Neural progenitor cell (in vitro differentiated cells): ENCODE measurements around the gene HDGFL2. TPM values are rescaled to one million over a fixed set of nuclear protein-coding genes. Genes with fewer than 3 reads are reported as not detected.

Source experiments
- DNase-seq: peaks from one replicate; pipeline ENCODE4 v3.0.0-alpha.2; 2016; ENCODE audit warnings: low spot score
- H2AFZ ChIP-seq: fragments of 200-600 bp; sonication (generic); replicated peaks from 2 replicates; pipeline ENCODE4 v1.6.1; 2016; ENCODE audit warnings: antibody characterized with exemption
- H3F3A ChIP-seq: fragments of 200-600 bp; sonication (generic); 2 replicates; pipeline ENCODE4 v1.6.1; 2016; ENCODE audit warnings: antibody characterized with exemption, low read depth
- H3K27ac ChIP-seq: fragments of 200-600 bp; sonication (generic); 2 replicates; pipeline ENCODE4 v1.5.1; 2016; ENCODE audit warnings: mild to moderate bottlenecking
- H3K27me3 ChIP-seq: fragments of 200-600 bp; sonication (generic); 2 replicates; pipeline ENCODE4 v1.6.1; 2016; ENCODE audit warnings: mild to moderate bottlenecking, moderate library complexity
- H3K36me3 ChIP-seq: fragments of 200-600 bp; sonication (generic); 2 replicates; pipeline ENCODE4 v1.5.1; 2016
- H3K4me1 ChIP-seq: fragments of 200-600 bp; sonication (generic); 2 replicates; pipeline ENCODE4 v1.6.1; 2016; ENCODE audit warnings: mixed run types
- H3K4me2 ChIP-seq: fragments of 200-600 bp; sonication (generic); 2 replicates; pipeline ENCODE4 v1.6.1; 2016
- H3K4me3 ChIP-seq: fragments of 200-600 bp; sonication (generic); 2 replicates; pipeline ENCODE4 v1.5.1; 2016
- H3K79me2 ChIP-seq: fragments of 200-600 bp; sonication (generic); 2 replicates; pipeline ENCODE4 v1.6.1; 2016; ENCODE audit warnings: low read depth
- H3K9ac ChIP-seq: fragments of 200-600 bp; sonication (generic); 2 replicates; pipeline ENCODE4 v1.6.1; 2016
- H3K9me3 ChIP-seq: fragments of 200-600 bp; sonication (generic); 2 replicates; pipeline ENCODE4 v1.5.1; 2016; ENCODE audit warnings: low read depth
- H4K20me1 ChIP-seq: fragments of 200-600 bp; sonication (generic); 2 replicates; pipeline ENCODE4 v1.6.1; 2016; ENCODE audit warnings: low read depth
- H3K27ac Mint-ChIP-seq: 3 replicates; pipeline ENCODE4 v1.8.0; 2021; ENCODE audit warnings: mixed read lengths
- H3K27me3 Mint-ChIP-seq: 2 replicates; pipeline ENCODE4 v1.8.0; 2022; ENCODE audit warnings: low read depth, mild to moderate bottlenecking, inconsistent platforms, moderate library complexity, mixed read lengths; ENCODE audit not compliant: insufficient read depth
- H3K36me3 Mint-ChIP-seq: 3 replicates; pipeline ENCODE4 v1.8.0; 2021; ENCODE audit warnings: mixed read lengths
- H3K4me1 Mint-ChIP-seq: 3 replicates; pipeline ENCODE4 v1.8.0; 2021; ENCODE audit warnings: mixed read lengths
- H3K4me3 Mint-ChIP-seq: 3 replicates; pipeline ENCODE4 v1.8.0; 2021; ENCODE audit warnings: mild to moderate bottlenecking, moderate library complexity, mixed read lengths
- H3K9me3 Mint-ChIP-seq: 3 replicates; pipeline ENCODE4 v1.8.0; 2020; ENCODE audit warnings: mixed read lengths
- EZH2 ChIP-seq: fragments of 200-600 bp; sonication (generic); IDR thresholded peaks from 2 replicates; pipeline ENCODE4 v1.6.1; 2017; ENCODE audit warnings: antibody characterized with exemption, mild to moderate bottlenecking, moderate library complexity
- EZH2phosphoT487 ChIP-seq: fragments of 200-600 bp; sonication (generic); IDR thresholded peaks from 2 replicates; pipeline ENCODE4 v1.6.1; 2017; ENCODE audit warnings: antibody characterized with exemption
- microRNA-seq: library from miRNA; unstranded; fragments of <30 nt; microRNA quantifications from one replicate; pipeline ENCODE4, GENCODE V29; 2016
- small RNA-seq: library from RNA; depleted of rRNA; stranded (forward); fragments of <200 nt; gene quantifications from one replicate; pipeline ENCODE3, GENCODE V24; 2015
- total RNA-seq: library from RNA; depleted of rRNA; stranded (reverse); fragments of >200 nt; gene quantifications from 2 replicates; pipeline ENCODE4 v1.2.3, GENCODE V29; 2015; ENCODE audit warnings: low replicate concordance
- TF ChIP-seq, protein P1 (sequence below): fragments of 200-600 bp; sonication (generic); IDR thresholded peaks from 2 replicates; pipeline ENCODE4 v1.5.1; 2017; ENCODE audit warnings: antibody characterized with exemption, mild to moderate bottlenecking

HDGFL2 gene
- total RNA-seq, 1 donor from 2014 or later: 36.0 TPM

DNA sequence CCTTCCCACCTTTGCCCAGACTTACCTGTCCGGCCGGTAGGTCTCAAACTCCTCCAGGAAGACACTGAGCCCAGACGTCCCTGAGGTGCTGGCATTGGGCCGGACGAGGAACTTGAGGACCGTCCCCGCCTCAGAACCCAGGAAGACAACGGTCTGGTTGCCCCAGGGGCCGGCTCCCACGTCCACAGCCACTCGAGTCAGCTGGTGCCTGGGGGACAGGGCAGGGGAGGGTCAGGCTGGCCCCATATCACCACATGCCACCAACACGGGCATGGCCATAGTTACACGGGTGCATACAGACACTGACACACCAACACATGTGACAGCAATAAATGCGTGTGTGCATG, 76.1 kb downstream of the HDGFL2 start:
- no peaks in the 10 kb centered on the region for H3K27me3 Mint-ChIP-seq
- H3K4me3 Mint-ChIP-seq: no peak overlapping the region
- TF ChIP-seq, protein P1, sequence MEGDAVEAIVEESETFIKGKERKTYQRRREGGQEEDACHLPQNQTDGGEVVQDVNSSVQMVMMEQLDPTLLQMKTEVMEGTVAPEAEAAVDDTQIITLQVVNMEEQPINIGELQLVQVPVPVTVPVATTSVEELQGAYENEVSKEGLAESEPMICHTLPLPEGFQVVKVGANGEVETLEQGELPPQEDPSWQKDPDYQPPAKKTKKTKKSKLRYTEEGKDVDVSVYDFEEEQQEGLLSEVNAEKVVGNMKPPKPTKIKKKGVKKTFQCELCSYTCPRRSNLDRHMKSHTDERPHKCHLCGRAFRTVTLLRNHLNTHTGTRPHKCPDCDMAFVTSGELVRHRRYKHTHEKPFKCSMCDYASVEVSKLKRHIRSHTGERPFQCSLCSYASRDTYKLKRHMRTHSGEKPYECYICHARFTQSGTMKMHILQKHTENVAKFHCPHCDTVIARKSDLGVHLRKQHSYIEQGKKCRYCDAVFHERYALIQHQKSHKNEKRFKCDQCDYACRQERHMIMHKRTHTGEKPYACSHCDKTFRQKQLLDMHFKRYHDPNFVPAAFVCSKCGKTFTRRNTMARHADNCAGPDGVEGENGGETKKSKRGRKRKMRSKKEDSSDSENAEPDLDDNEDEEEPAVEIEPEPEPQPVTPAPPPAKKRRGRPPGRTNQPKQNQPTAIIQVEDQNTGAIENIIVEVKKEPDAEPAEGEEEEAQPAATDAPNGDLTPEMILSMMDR: no peak
- TF ChIP-seq EZH2phosphoT487 (no peak), EZH2 (no peak)
- H4K20me1 ChIP-seq: peaks cover 10% of the 10 kb centered on the region
- H3K9me3 Mint-ChIP-seq: no peaks in the 10 kb centered on the region
- H3F3A ChIP-seq: no peaks in the 10 kb centered on the region
- H3K27me3 ChIP-seq: no peaks in the 10 kb centered on the region
- H3K79me2 ChIP-seq: no peaks in the 10 kb centered on the region
- no peak overlapping the region for H2AFZ ChIP-seq
- H3K9ac ChIP-seq: no peak overlapping the region
- no peak overlapping the region for H3K4me2 ChIP-seq
- no peak overlapping the region for H3K27ac ChIP-seq
- H3K9me3 ChIP-seq: no peaks in the 10 kb centered on the region
- H3K36me3 ChIP-seq: no peaks in the 10 kb centered on the region
- no peaks in the 10 kb centered on the region for H3K4me1 ChIP-seq
- no peak overlapping the region for H3K27ac Mint-ChIP-seq
- H3K36me3 Mint-ChIP-seq: peaks cover 9% of the 10 kb centered on the region
- no peaks in the 10 kb centered on the region for H3K4me1 Mint-ChIP-seq
- DNase-seq: no peak
- H3K4me3 ChIP-seq: no peak overlapping the region

DNA sequence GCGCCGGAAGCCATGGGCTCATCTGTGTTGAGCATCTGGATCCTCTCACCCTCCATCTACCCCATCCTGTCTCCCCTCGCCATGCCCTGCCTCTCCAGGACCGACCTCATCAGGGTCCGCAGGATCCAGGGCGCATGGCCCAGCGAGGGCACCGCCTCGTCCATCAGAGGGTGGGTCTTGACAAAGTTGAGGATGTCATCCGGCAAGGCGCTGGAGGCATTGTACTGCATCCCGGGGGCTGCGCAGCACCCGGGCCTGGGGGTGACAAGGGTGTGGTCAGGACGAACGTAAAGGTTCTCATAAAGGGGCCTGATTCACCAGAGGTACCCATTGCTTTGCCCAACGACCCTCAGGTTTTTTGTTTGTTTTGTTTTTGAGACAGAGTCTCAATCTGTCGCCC, 77.9 kb downstream of the HDGFL2 start:
- H2AFZ ChIP-seq: no peak overlapping the region
- H3K4me2 ChIP-seq: no peak overlapping the region
- Mint-ChIP-seq H3K9me3 (no peaks in the 10 kb centered on the region), H3K27me3 (no peaks in the 10 kb centered on the region), H3K4me3 (no peak overlapping the region), H3K27ac (no peak overlapping the region), H3K36me3 (peaks cover 19% of the 10 kb centered on the region), H3K4me1 (no peaks in the 10 kb centered on the region)
- H3K9ac ChIP-seq: no peak overlapping the region
- H3K4me3 ChIP-seq: no peak overlapping the region
- H3K36me3 ChIP-seq: no peaks in the 10 kb centered on the region
- no peaks in the 10 kb centered on the region for H3K79me2 ChIP-seq
- TF ChIP-seq EZH2phosphoT487: no peak
- H3K27me3 ChIP-seq: no peaks in the 10 kb centered on the region
- no peaks in the 10 kb centered on the region for H3K9me3 ChIP-seq
- H3K27ac ChIP-seq: no peak overlapping the region
- DNase-seq: no peak
- peaks cover 10% of the 10 kb centered on the region for H4K20me1 ChIP-seq
- no peaks in the 10 kb centered on the region for H3F3A ChIP-seq
- no peaks in the 10 kb centered on the region for H3K4me1 ChIP-seq

DNA sequence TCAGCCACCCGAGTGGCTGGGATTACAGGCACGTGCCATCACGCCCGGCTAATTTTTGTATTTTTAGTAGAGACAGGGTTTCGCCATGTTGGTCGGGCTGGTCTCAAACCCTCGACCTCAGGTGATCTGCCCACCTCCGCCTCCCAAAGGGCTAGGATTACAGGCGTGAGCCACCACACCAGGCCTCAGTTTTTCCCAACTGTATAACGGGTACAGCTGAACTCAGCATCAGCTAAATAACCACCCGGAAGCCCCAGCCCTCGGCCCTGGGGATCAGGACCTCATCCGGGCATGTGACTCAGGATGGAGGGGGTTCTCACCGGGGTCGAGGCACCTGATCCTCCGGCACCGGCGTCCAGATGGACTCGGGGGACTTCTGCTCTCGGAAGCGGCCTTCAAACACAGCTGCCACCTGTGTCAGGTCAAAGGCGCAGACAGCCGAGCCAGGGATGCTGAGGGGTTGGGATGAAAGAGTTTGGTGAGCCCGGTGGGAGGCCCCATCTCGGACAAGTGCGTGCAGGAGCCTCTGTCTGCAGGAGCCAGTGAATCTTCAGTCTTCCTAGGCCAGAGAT, 78.5 kb downstream of the HDGFL2 start:
- Histone ChIP-seq H3K4me2 (no peak overlapping the region), H3K4me3 (no peak overlapping the region), H3K4me1 (no peaks in the 10 kb centered on the region), H2AFZ (no peak overlapping the region), H3K36me3 (no peaks in the 10 kb centered on the region), H4K20me1 (peaks cover 12% of the 10 kb centered on the region), H3K9ac (no peak overlapping the region), H3K79me2 (no peaks in the 10 kb centered on the region), H3F3A (no peaks in the 10 kb centered on the region), H3K27me3 (no peaks in the 10 kb centered on the region), H3K27ac (no peak overlapping the region), H3K9me3 (no peaks in the 10 kb centered on the region)
- no peak overlapping the region for H3K4me3 Mint-ChIP-seq
- no peaks in the 10 kb centered on the region for H3K27me3 Mint-ChIP-seq
- H3K36me3 Mint-ChIP-seq: peaks cover 19% of the 10 kb centered on the region
- no peaks in the 10 kb centered on the region for H3K9me3 Mint-ChIP-seq
- DNase-seq: no peak
- TF ChIP-seq, protein P1: no peak
- TF ChIP-seq EZH2phosphoT487 (no peak), EZH2 (no peak)
- no peaks in the 10 kb centered on the region for H3K4me1 Mint-ChIP-seq
- H3K27ac Mint-ChIP-seq: no peak overlapping the region

Small RNAs within 50 kb of the gene (microRNA-seq; reads per million reads assigned to microRNA genes)
- 3.8 reads per million, percentile 19 among the genes with 10 or more reads in this experiment for gene MIR4746

Small RNAs within 50 kb of the gene (small RNA-seq; reads per million reads assigned to genes)
- not detected for gene MIR4746

Other genes starting within 250 kb of the HDGFL2 start
- gene EBI3, start 242.8 kb upstream of the HDGFL2 start, total RNA-seq: not detected in 2 replicates
- 8.7 and 17.5 TPM in 2 replicates for gene YJU2, start 225.2 kb upstream of the HDGFL2 start, total RNA-seq
- 0.34 TPM in 1 of 2 replicates, not detected in the other for gene SHD, start 193.0 kb upstream of the HDGFL2 start, total RNA-seq
- 0.19 and 1.3 TPM in 2 replicates for gene TMIGD2, start 169.9 kb upstream of the HDGFL2 start, total RNA-seq
- 48.3 and 104 TPM in 2 replicates for gene FSD1, start 167.7 kb upstream of the HDGFL2 start, total RNA-seq
- gene STAP2, start 133.5 kb upstream of the HDGFL2 start, total RNA-seq: 5.7 and 6.8 TPM in 2 replicates
- gene MPND, start 128.7 kb upstream of the HDGFL2 start, total RNA-seq: 10.6 and 30.4 TPM in 2 replicates
- 25.3 and 87.0 TPM in 2 replicates for gene SH3GL1, start 71.8 kb upstream of the HDGFL2 start, total RNA-seq
- gene CHAF1A, start 69.7 kb upstream of the HDGFL2 start, total RNA-seq: 37.5 and 82.1 TPM in 2 replicates
- gene UBXN6, start 14.5 kb upstream of the HDGFL2 start, total RNA-seq: 24.9 and 42.7 TPM in 2 replicates
- 0.15 TPM in 1 of 2 replicates, not detected in the other for gene PLIN4, start 46.2 kb downstream of the HDGFL2 start, total RNA-seq
- gene PLIN5, start 62.9 kb downstream of the HDGFL2 start, total RNA-seq: 1.2 and 5.1 TPM in 2 replicates
- 0.19 TPM in 1 of 2 replicates, not detected in the other for gene LRG1, start 67.7 kb downstream of the HDGFL2 start, total RNA-seq
- 22.6 and 82.3 TPM in 2 replicates for gene SEMA6B, start 87.4 kb downstream of the HDGFL2 start, total RNA-seq
- 8.2 and 15.2 TPM in 2 replicates for gene TNFAIP8L1, start 167.2 kb downstream of the HDGFL2 start, total RNA-seq
- 23.4 and 39.5 TPM in 2 replicates for gene MYDGF, start 198.0 kb downstream of the HDGFL2 start, total RNA-seq